ENCODE data around the gene SELENOV. TPM values are rescaled to one million over a fixed set of nuclear protein-coding genes. Genes with fewer than 3 reads are reported as not detected.
"Not testable (repeated sequence)": the region's sequence is repeated elsewhere in the genome, so short reads cannot be mapped to it uniquely, and the experiment has no call there.

The SELENOV gene
- total RNA-seq, 1 donor from 2014 or later: not detected

GRCh38 chr19:39475748-39476147 is 39.2 kb upstream of the SELENOV start:
- no peak for TF ChIP-seq CTCF (IDR thresholded peaks at IDR 0.05; ENCODE audit: insufficient read depth, low read depth, low read length)
- no peak for TF ChIP-seq EZH2 (IDR thresholded peaks at IDR 0.05; ENCODE audit: insufficient read depth, low read length)
- H3K4me2 ChIP-seq (ENCODE audit: low read length): no peak overlapping the region
- H3K27ac ChIP-seq (ENCODE audit: low read depth, low read length): no peak overlapping the region
- FAIRE-seq (no peak), DNase-seq (ENCODE audit: low read depth) (no peak)
- Mint-ChIP-seq H3K27ac (ENCODE audit: unreplicated experiment) (no peak overlapping the region), H3K27me3 (ENCODE audit: low read depth, unreplicated experiment) (no peaks in the 10 kb centered on the region), H3K4me1 (ENCODE audit: low read depth, unreplicated experiment) (peaks cover 4% of the 10 kb centered on the region), H3K36me3 (ENCODE audit: low read depth, unreplicated experiment) (peaks cover 26% of the 10 kb centered on the region), H3K4me3 (ENCODE audit: unreplicated experiment) (no peak overlapping the region), H3K9me3 (ENCODE audit: unreplicated experiment) (no peaks in the 10 kb centered on the region)
- peaks cover 1% of the 10 kb centered on the region for H3K79me2 ChIP-seq (ENCODE audit: insufficient read depth, low read length)
- H3K9ac ChIP-seq (ENCODE audit: low read length): no peak overlapping the region
- H3K4me3 ChIP-seq (ENCODE audit: insufficient read depth, low read depth, low read length): no peak overlapping the region
- H3K4me1 ChIP-seq (ENCODE audit: insufficient read depth, low read length): peaks cover 11% of the 10 kb centered on the region
- no peaks in the 10 kb centered on the region for H3K9me3 ChIP-seq (ENCODE audit: insufficient read depth, low read depth, low read length)
- H3K27me3 ChIP-seq (ENCODE audit: insufficient read depth, low read length): no peaks in the 10 kb centered on the region
- H3K36me3 ChIP-seq (ENCODE audit: insufficient read depth, low read length): peaks cover 29% of the 10 kb centered on the region
- H4K20me1 ChIP-seq (ENCODE audit: insufficient read depth, low read length): peaks cover 41% of the 10 kb centered on the region
- no peak overlapping the region for H2AFZ ChIP-seq (ENCODE audit: low read depth, low read length)

DNA sequence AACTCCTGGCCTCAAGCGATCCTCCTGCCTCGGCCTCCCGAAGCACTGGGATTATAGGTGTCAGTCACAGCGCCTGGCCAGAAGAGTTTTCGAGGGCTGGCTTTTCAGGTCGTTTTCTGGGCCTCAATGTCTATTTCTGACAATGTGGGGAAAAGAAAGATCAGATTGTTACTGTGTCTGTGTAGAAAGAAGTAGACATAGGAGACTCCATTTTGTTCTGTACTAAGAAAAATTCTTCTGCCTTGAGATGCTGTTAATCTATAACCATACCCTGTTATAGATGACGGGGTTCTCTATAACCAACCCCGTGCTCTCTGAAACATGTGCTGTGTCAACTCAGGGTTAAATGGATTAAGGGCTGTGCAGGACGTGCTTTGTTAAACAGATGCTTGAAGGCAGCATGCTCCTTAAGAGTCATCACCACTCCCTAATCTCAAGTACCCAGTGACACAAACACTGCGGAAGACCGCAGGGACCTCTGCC is 35.6 kb upstream of the SELENOV start:
- Mint-ChIP-seq H3K4me1 (ENCODE audit: low read depth, unreplicated experiment) (peaks cover 12% of the 10 kb centered on the region), H3K36me3 (ENCODE audit: low read depth, unreplicated experiment) (peaks cover 16% of the 10 kb centered on the region)
- not testable (repeated sequence) for H3K9me3 ChIP-seq (ENCODE audit: insufficient read depth, low read depth, low read length); H3K4me2 ChIP-seq (ENCODE audit: low read length); DNase-seq (ENCODE audit: low read depth); H3K4me3 Mint-ChIP-seq (ENCODE audit: unreplicated experiment); H3K9me3 Mint-ChIP-seq (ENCODE audit: unreplicated experiment); H3K27ac Mint-ChIP-seq (ENCODE audit: unreplicated experiment); H3K27me3 ChIP-seq (ENCODE audit: insufficient read depth, low read length); H3K27ac ChIP-seq (ENCODE audit: low read depth, low read length); H3K27me3 Mint-ChIP-seq (ENCODE audit: low read depth, unreplicated experiment); H2AFZ ChIP-seq (ENCODE audit: low read depth, low read length); H3K9ac ChIP-seq (ENCODE audit: low read length); H3K4me3 ChIP-seq (ENCODE audit: insufficient read depth, low read depth, low read length); FAIRE-seq
- peaks cover 23% of the 10 kb centered on the region for H4K20me1 ChIP-seq (ENCODE audit: insufficient read depth, low read length)
- peaks cover 26% of the 10 kb centered on the region for H3K79me2 ChIP-seq (ENCODE audit: insufficient read depth, low read length)
- H3K4me1 ChIP-seq (ENCODE audit: insufficient read depth, low read length): peaks cover 17% of the 10 kb centered on the region
- H3K36me3 ChIP-seq (ENCODE audit: insufficient read depth, low read length): peaks cover 23% of the 10 kb centered on the region

DNA sequence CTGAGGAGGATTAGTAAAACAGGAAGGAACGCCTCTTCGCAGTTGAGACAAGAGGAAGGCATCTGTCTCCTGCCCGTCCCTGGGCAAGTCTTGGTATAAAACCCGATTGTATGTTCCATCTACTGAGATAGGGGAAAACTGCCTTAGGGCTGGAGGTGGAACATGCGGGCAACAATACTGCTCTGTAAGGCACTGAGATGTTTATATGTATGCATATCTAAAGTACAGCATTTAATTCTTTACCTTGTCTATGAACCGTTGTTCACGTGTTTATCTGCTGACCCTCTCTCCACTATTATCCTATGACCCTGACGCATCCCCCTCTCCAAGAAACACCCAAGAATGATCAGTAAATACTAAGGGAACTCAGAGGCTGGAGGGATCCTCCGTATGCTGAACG is 35.0 kb upstream of the SELENOV start:
- Mint-ChIP-seq H3K27me3 (ENCODE audit: low read depth, unreplicated experiment) (no peaks in the 10 kb centered on the region), H3K9me3 (ENCODE audit: unreplicated experiment) (no peaks in the 10 kb centered on the region), H3K4me1 (ENCODE audit: low read depth, unreplicated experiment) (peaks cover 12% of the 10 kb centered on the region), H3K27ac (ENCODE audit: unreplicated experiment) (peak overlapping the region; percentile 91), H3K36me3 (ENCODE audit: low read depth, unreplicated experiment) (peaks cover 12% of the 10 kb centered on the region), H3K4me3 (ENCODE audit: unreplicated experiment) (peak overlapping the region; percentile 93)
- peaks cover 30% of the 10 kb centered on the region for H3K79me2 ChIP-seq (ENCODE audit: insufficient read depth, low read length)
- H3K4me3 ChIP-seq (ENCODE audit: insufficient read depth, low read depth, low read length): peak overlapping the region; percentile 97
- H3K4me1 ChIP-seq (ENCODE audit: insufficient read depth, low read length): peaks cover 17% of the 10 kb centered on the region
- no peaks in the 10 kb centered on the region for H3K27me3 ChIP-seq (ENCODE audit: insufficient read depth, low read length)
- H3K4me2 ChIP-seq (ENCODE audit: low read length): peak overlapping the region; percentile 99
- peaks cover 18% of the 10 kb centered on the region for H4K20me1 ChIP-seq (ENCODE audit: insufficient read depth, low read length)
- H3K9ac ChIP-seq (ENCODE audit: low read length): peak overlapping the region; percentile 99
- no peak for FAIRE-seq
- H3K9me3 ChIP-seq (ENCODE audit: insufficient read depth, low read depth, low read length): no peaks in the 10 kb centered on the region
- no peak for TF ChIP-seq EZH2 (IDR thresholded peaks at IDR 0.05; ENCODE audit: insufficient read depth, low read length)
- TF ChIP-seq CTCF (IDR thresholded peaks at IDR 0.05; ENCODE audit: insufficient read depth, low read depth, low read length): no peak
- H2AFZ ChIP-seq (ENCODE audit: low read depth, low read length): peak overlapping the region; percentile 69
- H3K36me3 ChIP-seq (ENCODE audit: insufficient read depth, low read length): peaks cover 20% of the 10 kb centered on the region
- DNase-seq (ENCODE audit: low read depth): no peak
- H3K27ac ChIP-seq (ENCODE audit: low read depth, low read length): peak overlapping the region; percentile 87

Data from astrocyte (in vitro differentiated cells and primary cell).